DOHH2 (cell line): Measurements from ENCODE around the gene TTYH1.

Experiments used
- CTCF ChIP-seq: fragments of 200-600 bp; sonication (generic); IDR thresholded peaks from one replicate; pipeline ENCODE4 v1.5.1; 2014; ENCODE audit warnings: antibody characterized with exemption, mild to moderate bottlenecking, low read depth, low read length; ENCODE audit not compliant: poor library complexity, severe bottlenecking
- EZH2phosphoT487 ChIP-seq: fragments of 200-600 bp; sonication (generic); IDR thresholded peaks from 2 replicates; pipeline ENCODE4 v1.6.1; 2017; ENCODE audit warnings: borderline replicate concordance, mild to moderate bottlenecking, antibody characterized with exemption, low read length, moderate library complexity, mixed read lengths

- TF ChIP-seq CTCF (no peak), EZH2phosphoT487 (no peak)
Observed at GRCh38 chr19:54407780-54408179, 7.5 kb upstream of the TTYH1 start.
